ENCODE measurements around the gene DTYMK. TPM values are rescaled to one million over a fixed set of nuclear protein-coding genes. Genes with fewer than 3 reads are reported as not detected.

DTYMK gene
- 15.7 TPM for total RNA-seq

DNA sequence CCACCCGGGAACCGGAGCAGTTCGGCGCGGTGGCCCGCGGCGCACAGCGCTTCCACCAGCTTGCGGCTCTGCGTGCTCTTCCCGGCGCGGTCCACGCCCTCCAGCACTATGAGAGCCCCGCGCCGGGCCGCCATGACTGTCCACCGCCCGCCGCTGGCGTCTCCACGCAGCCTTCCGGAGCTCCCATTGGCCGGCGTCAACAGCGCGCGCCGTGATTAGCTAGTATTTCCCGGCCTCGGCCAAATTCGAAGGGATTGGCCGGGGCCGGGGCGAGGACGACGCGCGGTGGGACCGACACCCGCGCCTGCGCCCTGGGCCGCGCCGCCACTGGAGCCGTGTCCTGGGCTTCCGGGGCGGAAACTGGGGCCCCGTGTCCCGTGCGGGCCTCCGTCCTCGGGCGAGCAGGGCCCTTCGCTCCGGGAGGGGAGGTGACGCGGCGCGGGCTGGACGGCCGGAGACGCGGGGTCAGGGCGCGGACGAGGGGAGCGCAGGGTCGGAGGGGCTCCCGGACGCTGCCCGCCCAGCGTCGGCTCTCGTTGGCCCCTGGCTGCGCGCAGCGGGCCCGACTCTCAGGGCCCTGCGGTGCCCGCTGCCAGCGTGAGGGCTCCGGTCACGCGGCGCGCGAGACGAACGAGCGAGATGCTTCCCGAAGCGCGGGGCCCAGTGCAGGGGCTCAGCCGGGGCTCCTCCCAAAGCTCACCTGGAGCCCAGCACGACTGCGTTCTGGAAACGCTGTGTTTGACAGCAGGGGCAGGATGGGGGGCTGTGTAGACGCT, at the start of gene DTYMK:
TSS of gene DTYMK (minus strand) at position 166 of the 776 bp plus-strand sequence. CDS start at position 134, 32 bp downstream.
- peak; percentile 95 for DNase-seq (ENCODE audit: low spot score)

GRCh38 chr2:241736111-241736510, 49.5 kb upstream of the DTYMK start:
- no peak for DNase-seq (ENCODE audit: low spot score)

GRCh38 chr2:241734467-241735208, 48.0 kb upstream of the DTYMK start, which contains the start of gene D2HGDH:
Gene D2HGDH (plus strand): TSS chr2:241734630. CDS start chr2:241735225, 595 bp downstream.
- peak; percentile 95 for DNase-seq (ENCODE audit: low spot score)

GRCh38 chr2:241734208-241734466, 47.5 kb upstream of the DTYMK start:
- DNase-seq (ENCODE audit: low spot score): no peak

- DNase-seq (ENCODE audit: low spot score): no peak
These were observed 47.0 kb upstream of the DTYMK start for GRCh38 chr2:241733391-241734207.

DNA sequence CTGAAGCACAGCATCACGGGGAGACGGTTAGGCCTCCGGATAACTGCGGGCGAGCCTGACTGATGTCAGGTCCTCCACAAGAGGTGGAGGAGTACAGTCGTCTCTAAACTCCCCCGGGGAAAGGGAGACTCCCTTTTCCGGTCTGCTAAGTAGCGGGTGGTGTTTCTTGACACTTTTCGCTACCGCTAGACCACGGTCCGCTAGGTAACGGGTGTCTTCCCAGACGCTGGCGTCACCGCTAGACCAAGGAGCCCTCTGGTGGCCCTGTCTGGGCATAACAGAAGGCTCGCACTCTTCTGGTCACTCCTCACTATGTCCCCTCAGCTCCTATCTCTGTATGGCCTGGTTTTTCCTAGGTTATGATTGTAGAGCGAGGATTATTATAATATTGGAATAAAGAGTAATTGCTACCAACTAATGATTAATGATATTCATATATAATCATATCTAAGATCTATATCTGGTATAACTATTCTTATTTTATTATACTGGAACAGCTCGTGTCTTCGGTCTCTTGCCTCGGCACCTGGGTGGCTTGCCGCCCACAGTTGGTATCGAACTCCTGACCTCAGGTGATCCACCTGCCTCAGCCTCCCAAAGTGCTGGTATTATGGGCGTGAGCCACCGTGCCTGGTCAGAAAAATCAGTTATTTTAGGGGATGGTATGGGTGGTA, 46.0 kb upstream of the DTYMK start:
- DNase-seq (ENCODE audit: low spot score): peak; percentile 79

DNA sequence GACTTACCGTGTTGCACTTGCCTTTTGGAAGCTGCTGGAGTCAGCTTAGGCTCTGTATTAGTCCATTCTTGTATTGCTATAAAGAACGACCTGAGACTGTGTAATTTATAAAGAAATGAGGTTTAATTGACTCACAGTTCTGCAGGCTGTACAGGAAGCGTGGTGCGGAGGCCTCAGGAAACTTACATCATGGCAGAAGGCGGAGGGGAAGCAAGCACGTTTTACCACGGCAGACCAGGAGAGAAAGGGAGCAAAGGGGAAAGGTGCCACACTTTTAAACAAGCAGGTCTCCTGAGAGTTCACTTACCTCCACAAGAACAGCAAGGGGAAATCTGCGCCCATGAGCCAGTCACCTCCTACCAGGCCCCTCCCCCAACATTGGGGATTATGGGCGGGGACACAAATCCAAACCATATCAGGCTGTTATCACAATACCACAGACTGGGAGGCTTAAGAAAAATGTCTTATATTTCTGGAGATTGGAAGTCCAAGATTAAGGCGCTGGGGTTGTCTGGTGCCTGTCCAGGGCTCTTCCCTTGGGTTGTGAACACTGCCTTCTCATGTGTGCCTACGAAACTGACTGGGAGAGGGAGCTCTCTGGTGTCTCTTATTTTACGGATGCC, 44.2 kb upstream of the DTYMK start:
- DNase-seq (ENCODE audit: low spot score): no peak

DNA sequence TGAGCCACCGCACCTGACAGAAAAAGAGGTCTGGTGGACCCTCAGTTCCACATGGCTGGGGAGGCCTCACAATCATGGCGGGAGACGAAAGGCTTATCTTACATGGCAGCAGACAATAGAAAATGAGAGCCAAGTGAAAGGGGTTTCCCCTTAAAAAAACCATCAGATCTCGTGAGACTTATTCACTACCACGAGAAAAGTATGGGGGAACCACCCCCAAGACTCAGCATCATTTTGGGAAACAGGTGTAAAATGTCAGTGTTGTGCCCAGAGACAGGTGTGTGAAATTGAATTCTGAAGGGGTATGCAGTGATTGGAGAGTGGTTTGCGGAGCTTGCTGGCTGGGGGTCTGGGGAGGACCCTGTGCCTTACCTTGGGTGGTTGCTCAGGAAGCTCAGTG, 43.3 kb upstream of the DTYMK start:
- DNase-seq (ENCODE audit: low spot score): no peak

DNA sequence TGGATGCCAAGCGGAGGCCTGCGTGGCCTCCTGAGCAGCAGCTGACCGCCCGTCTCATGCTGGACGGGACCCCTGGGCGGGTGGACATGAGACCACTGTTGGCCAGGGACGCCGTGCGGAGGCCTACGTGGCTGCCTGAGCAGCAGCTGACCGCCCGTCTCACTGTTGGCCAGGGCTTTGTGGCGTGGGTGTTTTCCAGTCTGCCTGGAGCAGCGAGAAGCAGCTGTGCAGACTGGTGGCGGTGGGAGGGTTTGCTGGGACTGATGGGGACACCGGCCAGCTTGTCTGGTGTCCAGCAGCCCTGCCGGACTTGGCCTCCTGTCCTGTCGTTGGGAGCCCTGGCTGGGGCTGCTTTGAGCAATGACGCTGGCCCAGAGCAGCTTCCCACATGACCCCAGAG, 42.0 kb upstream of the DTYMK start:
- DNase-seq (ENCODE audit: low spot score): no peak

DNA sequence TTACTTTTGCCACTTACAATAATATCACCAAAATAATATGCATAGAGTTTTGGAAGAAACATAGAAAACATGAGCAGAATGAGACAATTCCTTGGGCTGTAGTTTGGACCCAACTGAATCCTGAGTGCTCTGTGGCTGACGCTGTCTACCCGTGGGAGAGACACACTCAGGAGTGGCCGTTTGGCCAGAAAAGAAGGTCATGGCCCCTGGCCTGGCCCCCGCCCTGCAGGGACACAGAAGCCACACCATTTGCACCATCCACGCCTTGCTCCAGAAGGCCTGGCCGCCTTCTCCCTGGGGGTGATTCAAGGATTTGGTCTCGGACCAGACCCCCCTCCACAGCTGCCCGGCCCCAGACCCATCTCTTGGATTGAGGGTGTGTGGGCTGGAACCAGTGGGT, 41.4 kb upstream of the DTYMK start:
- DNase-seq (ENCODE audit: low spot score): no peak

DNA sequence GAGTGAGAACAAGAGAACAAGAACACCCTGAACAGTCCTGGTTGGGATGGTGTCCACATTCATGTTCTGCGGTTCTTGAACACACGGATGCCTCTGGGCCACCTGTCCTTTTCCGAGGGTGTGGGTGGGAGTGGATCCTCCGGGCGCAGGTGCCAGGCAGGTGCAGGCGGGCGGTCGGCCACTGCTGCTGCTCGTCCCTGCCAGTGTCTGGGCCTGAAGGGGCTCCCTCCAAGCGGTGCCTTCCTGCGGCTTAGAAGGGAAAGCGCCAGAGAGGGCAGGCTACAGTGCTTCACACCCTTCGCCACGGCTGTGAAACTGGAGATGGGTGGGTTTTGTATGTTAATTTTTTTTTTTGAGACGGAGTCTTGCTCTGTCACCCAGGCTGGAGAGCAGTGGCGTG, 39.8 kb upstream of the DTYMK start:
- DNase-seq (ENCODE audit: low spot score): no peak

GRCh38 chr2:241724975-241725870, 38.6 kb upstream of the DTYMK start:
- DNase-seq (ENCODE audit: low spot score): no peak

- no peak for DNase-seq (ENCODE audit: low spot score)
These were observed 37.8 kb upstream of the DTYMK start for GRCh38 chr2:241724259-241724974.

GRCh38 chr2:241722896-241723454, 36.4 kb upstream of the DTYMK start:
- DNase-seq (ENCODE audit: low spot score): no peak

GRCh38 chr2:241721852-241722251, 35.2 kb upstream of the DTYMK start:
- DNase-seq (ENCODE audit: low spot score): no peak

DNA sequence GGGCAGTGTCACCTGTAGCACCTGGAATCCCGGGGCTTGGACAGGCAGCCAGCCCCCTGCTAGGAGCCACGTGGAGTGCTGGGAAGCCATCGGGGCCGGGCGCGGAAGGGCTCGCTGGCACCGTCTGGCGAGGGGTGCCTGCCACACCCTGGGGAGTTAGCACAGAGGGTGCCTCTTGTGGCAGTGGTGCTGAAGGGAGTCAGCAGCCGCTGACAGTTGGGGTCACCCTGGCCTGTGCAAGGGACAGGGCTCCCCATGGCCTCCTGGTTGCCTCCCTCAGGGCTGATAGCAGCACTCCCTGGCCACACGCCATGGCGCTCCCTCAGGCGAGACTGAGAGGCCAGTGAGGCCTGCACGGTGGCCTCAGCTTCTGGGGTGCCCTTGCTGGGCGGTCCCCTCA, 33.9 kb upstream of the DTYMK start:
- DNase-seq (ENCODE audit: low spot score): no peak

DNA sequence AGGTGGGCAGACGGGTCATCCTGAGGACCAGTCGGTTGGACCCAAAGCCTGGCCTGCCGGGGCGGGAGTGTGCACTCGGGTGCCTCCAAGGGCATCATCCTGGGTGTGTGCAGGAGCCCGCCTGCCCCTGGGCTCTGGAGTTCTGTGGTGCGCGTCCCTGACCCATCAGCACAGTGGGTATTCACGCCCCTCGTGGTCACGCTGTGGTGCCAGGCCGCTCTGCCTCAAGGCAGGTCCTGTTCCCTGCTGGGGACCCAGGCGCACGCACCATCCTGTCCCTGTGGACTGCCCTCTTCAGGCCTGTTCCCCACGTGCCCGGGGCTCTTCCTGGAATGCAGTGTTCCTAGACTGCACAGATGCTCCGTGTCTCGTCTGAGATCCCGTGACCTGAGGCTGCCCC, 33.5 kb upstream of the DTYMK start:
- no peak for DNase-seq (ENCODE audit: low spot score)

DNA sequence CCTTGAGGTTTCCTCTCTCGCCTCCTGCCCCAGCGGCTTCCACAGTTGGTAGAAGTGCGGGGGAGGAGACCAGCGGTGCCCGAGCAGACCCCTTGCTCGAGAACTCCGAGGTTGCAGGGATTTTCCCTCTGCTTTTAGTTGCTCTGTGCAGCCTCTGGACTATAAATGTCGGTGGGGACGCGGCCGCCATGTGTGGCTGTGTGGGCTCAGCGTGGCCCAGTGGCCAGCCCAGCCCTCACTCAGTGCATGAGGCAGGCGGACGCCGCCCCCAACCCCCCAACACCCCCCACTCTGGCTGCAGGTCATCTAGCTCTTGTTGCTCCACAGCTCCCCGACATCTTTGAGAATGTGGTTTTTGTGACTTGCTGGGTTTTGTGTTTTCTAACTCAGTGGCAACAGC, 32.5 kb upstream of the DTYMK start:
- no peak for DNase-seq (ENCODE audit: low spot score)

DNA sequence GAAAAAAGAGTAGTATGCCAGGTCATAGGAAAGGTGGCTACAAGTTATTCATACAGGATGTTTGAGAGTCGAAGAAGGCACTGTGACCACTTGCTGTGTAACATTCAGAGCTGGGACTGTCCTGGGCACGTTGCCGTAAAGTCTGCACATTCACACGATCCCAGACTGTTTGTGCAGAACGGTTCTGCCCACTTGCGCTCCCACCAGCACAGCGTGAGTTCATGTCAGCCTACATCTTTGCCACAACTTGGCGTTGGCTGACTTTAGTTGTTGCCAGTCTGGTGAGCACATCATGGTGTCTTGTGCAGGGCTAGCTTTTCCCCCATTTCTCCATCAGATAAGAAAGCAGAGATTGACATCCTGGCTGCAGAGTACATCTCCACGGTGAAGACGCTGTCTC, 22.3 kb upstream of the DTYMK start:
- no peak for DNase-seq (ENCODE audit: low spot score)

Data from ureter (tissue), 1 donor.